Measurements from ENCODE around the gene TADA1.
"Not testable (repeated sequence)": the region's sequence is repeated elsewhere in the genome, so short reads cannot be mapped to it uniquely, and the experiment has no call there.

Gene TADA1

DNA sequence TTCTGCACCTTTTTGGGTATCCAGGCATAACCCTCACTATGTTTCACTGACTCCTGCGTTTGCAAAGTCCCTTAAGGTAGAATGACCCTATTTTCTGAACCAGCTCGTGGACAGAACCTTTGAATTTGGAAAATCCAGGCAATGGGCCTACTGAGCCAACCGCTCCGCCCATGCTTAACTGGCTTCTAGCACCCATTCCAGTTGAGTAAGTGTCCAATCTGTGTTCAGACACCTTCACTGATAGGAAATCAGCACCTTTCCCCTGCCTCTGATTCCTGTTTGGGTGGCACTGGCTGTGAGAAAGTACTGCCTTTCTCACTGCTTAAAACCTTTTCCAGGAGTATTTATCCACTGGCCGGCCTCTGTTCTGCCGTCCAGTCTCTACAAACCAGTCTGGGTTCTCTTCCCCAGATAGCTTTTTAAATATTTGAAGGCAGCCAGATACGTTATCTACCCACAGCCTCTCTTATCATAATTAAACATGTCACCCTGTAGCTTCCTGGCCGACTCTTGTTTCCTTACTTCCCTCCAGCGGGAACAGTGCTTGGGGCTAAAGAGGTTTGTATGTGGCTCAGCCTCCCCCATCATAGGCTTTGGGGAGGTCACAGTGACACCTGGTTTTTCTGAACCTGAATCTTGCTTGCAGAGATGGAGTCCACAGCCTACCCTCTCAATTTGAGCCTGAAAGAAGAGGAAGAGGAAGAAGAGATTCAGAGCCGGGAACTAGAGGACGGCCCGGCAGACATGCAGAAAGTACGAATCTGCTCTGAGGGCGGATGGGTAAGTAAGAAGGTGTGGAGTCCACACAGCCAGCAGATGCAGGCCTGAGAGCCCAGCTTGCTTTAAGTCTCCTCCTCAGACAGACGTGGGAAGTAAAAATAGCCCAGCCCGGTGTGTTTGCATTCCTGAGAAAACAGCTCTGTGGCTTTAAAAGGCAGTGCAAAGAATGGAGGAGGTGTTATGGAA is 35.5 kb downstream of the TADA1 start:
- no peak for FAIRE-seq

DNA sequence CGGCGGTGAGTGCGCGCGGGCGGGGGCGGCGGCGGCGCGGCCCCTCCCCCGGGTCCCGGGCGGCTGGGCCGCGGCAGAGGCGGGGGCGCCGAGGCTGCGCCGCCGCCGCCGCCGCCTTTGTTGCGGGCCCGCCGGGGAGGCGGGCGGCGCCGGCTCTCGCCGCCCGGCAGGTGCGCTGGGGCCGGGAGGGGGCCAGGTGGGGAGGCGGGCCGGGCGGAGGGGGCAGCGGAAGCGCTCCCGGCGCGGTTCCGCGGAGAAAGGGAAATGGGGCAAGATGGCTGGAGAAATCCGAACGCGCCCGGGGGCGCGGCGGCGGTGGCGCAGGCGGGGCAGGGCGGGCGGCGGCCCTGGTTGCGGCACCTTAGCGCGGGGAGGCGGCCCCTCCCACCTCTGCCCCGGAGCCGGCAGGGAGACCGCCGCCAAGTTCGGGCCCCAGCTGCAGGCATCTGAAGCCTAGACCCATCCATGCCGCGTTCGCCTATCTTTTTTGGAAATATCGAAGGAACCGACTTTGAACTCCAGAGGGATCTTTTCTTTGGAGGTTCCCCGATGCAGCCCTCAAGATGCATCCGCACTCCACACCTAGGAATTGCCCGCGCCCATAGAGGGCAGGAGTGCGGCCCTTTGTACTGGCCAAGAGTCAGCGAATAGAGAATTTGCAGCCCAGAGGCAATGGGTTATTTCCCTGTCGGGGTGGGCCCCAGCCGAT is 36.3 kb downstream of the TADA1 start:
- no peak for FAIRE-seq

DNA sequence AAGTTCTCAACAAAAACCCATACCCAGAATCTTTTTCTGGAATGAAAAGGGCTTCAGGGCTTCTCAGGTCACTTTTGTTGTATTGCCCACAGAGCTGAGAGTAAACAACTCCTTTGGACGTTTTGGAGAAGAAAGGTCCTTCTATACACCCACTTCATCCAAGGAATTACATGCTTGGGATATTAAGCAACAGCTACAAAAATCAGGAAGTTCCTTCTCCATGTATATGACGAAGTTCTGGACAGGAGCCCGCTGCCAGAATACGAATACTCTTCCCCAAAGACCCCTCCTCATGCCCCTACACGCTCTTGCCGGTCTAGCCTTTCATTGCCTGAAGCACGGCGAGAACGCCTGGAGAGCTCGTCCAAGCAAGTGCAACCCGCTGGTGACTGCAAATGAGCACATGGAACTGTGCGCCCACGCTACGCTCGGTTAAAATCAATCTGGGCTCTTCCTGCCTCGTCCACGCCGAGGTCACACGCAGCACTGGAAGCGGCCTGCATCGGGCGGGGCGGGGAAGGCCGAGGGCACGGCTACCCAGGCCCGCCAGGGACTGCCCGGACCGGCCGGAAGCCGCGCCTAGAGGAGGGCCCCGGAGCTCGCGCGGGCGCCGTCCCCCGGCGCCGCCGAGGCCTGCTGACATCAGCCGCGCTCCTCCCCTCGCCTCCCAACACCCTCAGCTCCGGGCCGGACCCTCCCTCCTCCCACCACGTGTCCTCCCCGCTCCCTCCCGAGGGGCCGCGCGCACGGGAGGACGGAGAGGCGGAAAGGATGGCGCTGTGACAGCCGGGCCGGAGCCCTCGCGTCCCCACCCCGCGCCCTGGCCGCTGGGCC is 37.1 kb downstream of the TADA1 start, which contains the start of gene POGK:
Gene POGK (plus strand): TSS at position 710 of the 834 bp plus-strand sequence. CDS start 1,482 bp downstream, outside the sequence.
- no peak for FAIRE-seq

DNA sequence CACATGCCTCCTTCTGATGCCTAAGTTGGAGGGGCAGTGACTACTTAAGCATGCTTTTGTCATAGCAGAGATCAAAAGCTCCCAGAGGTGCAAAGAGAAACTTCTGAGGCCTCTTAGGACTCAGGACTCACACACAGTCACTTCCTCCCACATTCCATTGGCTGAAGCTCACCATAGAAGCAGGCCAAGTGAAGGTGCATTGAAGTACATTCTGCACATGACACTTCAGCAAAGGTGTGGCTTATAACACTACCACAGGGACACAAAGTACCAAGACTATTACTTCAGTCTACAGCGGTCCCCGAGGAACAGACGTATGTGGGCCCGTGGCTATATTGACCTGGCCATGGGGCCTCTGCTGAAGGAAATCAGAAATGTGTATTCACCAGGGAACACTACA is 39.3 kb downstream of the TADA1 start:
- FAIRE-seq = no peak

GRCh38 chr1:166829762-166830161 is 46.3 kb downstream of the TADA1 start:
- FAIRE-seq = not testable (repeated sequence)

DNA sequence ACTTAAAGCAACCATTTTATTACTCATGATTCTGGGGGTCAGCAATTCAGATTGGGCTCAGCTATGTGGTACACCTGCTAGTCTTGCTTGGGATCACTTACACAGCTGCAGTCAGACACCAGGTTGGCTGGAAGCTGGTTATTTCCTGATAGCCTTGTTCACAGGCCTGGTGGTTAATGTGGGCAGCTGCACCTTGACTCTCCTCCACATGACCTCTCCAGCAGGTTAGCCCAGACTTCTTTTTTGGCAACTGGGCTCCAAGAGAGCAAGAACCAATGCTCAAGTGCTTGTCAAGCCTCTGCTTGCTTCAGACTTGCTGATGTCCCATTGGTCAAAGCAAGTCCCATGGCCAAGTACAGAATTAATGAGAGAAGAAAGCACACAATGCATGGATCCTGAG is 48.6 kb downstream of the TADA1 start:
- FAIRE-seq = no peak

GRCh38 chr1:166822385-166822784 is 53.7 kb downstream of the TADA1 start:
- FAIRE-seq = no peak

GRCh38 chr1:166819974-166820373 is 56.1 kb downstream of the TADA1 start:
- no peak for FAIRE-seq

GRCh38 chr1:166814611-166815010 is 61.5 kb downstream of the TADA1 start:
- FAIRE-seq = no peak

DNA sequence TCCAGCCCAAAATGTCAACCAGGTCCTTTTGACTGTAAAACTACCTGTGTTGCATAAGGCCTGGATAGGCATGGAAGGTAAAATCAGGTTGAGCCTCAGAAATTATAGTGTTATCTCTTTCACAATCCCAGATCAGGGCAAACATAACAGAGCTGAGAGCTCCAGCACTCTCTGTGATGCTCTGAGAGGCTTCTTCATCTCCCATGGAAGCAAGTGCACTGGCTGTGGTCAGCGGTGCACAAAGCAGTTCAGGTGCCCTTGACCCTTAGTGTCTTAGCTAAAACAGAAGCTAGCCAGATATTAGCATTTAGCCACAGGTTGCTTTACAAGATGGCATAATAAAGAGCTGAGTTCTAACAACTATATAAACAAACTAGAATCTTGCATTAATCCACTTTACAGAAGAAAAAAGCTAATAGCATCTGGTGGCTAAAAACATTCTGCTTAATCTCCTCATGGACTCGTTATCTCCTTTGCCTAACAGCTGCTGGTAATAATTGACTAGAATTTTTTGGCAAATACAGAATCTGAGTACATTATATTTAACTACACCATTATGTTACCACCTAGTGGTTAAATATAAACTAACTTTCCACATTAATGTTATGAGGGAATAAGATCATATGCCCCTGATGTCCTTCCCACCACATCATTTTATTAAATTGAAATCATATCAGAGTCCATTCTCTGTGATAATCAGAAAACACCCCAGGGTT is 62.4 kb downstream of the TADA1 start:
- FAIRE-seq = no peak

DNA sequence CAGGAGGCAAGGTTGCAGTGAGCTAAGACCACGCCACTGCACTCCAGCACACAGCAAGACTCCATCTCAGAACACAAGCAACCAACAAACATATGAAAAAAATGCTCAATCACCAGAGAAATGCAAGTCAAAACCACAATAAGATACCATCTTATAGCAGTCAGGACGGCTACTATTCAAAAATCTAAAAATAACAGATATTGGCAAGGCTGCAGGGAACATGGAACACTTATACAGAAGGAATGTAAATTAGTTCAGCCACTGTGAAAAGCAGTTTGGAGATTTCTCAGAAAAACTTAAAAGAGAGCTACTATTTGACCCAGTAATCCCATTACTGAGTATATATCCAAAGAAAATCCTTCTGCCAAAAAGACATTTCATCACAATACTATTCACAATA is 64.4 kb downstream of the TADA1 start:
- FAIRE-seq = no peak

DNA sequence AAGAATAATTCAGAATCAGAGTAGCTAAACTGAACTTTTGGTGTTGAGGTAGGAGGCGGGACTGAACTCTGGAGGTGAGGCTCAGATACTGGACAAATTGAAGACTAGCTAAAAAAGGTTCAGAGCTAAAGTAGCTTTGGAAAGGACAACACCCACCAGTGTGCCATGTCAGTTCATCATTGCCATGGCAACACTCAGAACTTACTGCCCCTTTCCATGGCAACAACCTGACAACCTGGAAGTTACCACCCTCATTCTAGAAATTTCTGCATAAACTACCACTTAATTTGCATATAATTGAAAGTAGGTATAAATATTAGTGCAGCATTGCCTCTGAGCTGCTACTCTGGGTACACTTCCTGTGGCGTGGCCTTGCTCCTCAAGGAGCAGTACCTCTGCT is 67.1 kb downstream of the TADA1 start:
- no peak for FAIRE-seq
